Urothelium cell line (cell line): Measurements from ENCODE around the gene C6orf47.

Experiments used
- DNase-seq: peaks from one replicate; pipeline ENCODE4 v3.0.0; 2011; ENCODE audit warnings: low spot score, mixed read lengths
- FAIRE-seq: peaks from 2 replicates; lab custom pipeline; 2011; peaks lifted over from hg19 to GRCh38; lab: Jason Lieb, UNC

The C6orf47 gene

GRCh38 chr6:31639043-31639442 lies 21.5 kb downstream of the C6orf47 start:
- no peak for FAIRE-seq

GRCh38 chr6:31636698-31637596 lies 23.6 kb downstream of the C6orf47 start:
- no peak for DNase-seq
- no peak for FAIRE-seq

More at GRCh38 chr6:31639043-31639442, 21.5 kb downstream of the C6orf47 start:
- DNase-seq: no peak

GRCh38 chr6:31634969-31635575 lies 25.5 kb downstream of the C6orf47 start:
- DNase-seq: no peak
- FAIRE-seq: no peak

- no peak for FAIRE-seq
- DNase-seq: no peak
Observed at GRCh38 chr6:31634131-31634530, 26.4 kb downstream of the C6orf47 start.

GRCh38 chr6:31633447-31633846 lies 27.1 kb downstream of the C6orf47 start:
- FAIRE-seq (no peak), DNase-seq (no peak)

- no peak for DNase-seq
- FAIRE-seq: no peak
Observed at GRCh38 chr6:31632279-31632946, 28.2 kb downstream of the C6orf47 start.

- DNase-seq: no peak
Observed at GRCh38 chr6:31631681-31632278, 28.8 kb downstream of the C6orf47 start.

GRCh38 chr6:31631209-31631608 lies 29.4 kb downstream of the C6orf47 start:
- FAIRE-seq (no peak), DNase-seq (no peak)

More at GRCh38 chr6:31631681-31632278, 28.8 kb downstream of the C6orf47 start:
- no peak for FAIRE-seq

GRCh38 chr6:31630177-31630934 lies 30.2 kb downstream of the C6orf47 start:
- no peak for DNase-seq
- no peak for FAIRE-seq

GRCh38 chr6:31629014-31629413 lies 31.6 kb downstream of the C6orf47 start:
- no peak for DNase-seq
- FAIRE-seq: no peak

GRCh38 chr6:31627690-31628287 lies 32.8 kb downstream of the C6orf47 start:
- DNase-seq (no peak), FAIRE-seq (no peak)

GRCh38 chr6:31626952-31627351 lies 33.6 kb downstream of the C6orf47 start:
- DNase-seq: no peak
- no peak for FAIRE-seq

- FAIRE-seq (no peak), DNase-seq (no peak)
Observed at GRCh38 chr6:31624070-31624469, 36.5 kb downstream of the C6orf47 start.

- FAIRE-seq: no peak
- no peak for DNase-seq
Observed at GRCh38 chr6:31622684-31623091, 37.9 kb downstream of the C6orf47 start.

GRCh38 chr6:31621991-31622390 lies 38.6 kb downstream of the C6orf47 start:
- no peak for FAIRE-seq
- DNase-seq: no peak

- DNase-seq (no peak), FAIRE-seq (no peak)
Observed at GRCh38 chr6:31621320-31621939, 39.1 kb downstream of the C6orf47 start.

GRCh38 chr6:31620586-31621319 lies 39.8 kb downstream of the C6orf47 start, which contains the start of gene PRRC2A:
Gene PRRC2A (plus strand): TSS chr6:31620715. CDS start chr6:31622790, 2,075 bp downstream.
- FAIRE-seq (no peak), DNase-seq (peak; percentile 98)

GRCh38 chr6:31619805-31620585 lies 40.6 kb downstream of the C6orf47 start:
- FAIRE-seq (peak; percentile 13), DNase-seq (peak; percentile 96)
